HG03108 (cell line): ENCODE data around the gene CDC25C.
"Not testable (repeated sequence)": the region's sequence is repeated elsewhere in the genome, so short reads cannot be mapped to it uniquely, and the experiment has no call there.

Source experiments
- ATAC-seq: cut with Tn5 transposase; IDR thresholded peaks from one replicate; pipeline ENCODE4 v1.9.1; 2021; ENCODE audit warnings: moderate library complexity; ENCODE audit not compliant: unreplicated experiment

The CDC25C gene

DNA sequence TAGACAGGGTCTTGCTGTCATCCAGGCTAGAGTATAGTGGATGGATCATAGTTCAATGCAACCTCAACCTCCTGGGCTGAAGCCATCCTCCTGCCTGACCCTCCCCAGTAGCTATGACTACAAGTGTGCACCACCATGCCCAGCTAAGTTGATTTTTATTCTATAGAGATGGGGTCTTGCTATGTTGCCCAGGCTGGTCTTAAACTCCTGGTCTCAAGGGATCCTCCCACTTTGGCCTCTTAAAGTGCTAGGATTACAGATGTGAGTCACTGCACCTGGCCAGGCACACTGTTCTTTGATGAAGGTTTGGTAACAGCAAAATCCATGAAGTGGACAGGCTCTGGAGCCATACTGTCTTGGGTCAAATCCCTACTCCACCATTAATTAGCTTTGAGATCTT, 50.7 kb downstream of the CDC25C start:
- no peak for ATAC-seq

DNA sequence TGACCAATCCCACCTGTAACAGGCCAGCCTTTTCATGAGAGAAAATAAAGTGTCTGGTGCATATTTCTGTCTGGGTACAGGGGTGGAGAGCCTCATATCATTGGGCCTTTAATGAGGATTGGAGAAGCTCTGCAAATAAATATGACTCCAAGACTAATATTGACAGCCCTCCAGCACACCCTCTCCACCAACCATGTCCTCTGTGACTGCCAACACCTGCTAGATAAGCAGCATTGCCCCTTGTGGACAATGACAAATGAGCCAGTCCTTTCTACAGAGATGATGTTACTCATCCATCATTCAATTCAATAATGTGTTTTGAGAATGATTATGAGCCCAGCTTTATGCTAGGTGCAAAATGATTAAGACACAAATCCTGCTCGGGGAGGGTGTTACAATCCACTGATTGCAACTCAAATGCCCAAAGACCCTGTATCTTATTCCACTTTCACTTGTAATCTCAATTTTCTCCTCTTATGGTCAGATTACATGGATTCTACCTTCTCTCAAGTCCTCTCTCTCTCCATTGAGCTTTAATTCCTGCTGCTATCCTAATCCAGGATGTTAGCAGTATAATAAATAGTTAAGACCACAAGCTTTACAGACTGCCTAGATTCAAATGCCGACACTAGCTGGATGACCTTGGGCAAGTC, 55.1 kb downstream of the CDC25C start:
- no peak for ATAC-seq

DNA sequence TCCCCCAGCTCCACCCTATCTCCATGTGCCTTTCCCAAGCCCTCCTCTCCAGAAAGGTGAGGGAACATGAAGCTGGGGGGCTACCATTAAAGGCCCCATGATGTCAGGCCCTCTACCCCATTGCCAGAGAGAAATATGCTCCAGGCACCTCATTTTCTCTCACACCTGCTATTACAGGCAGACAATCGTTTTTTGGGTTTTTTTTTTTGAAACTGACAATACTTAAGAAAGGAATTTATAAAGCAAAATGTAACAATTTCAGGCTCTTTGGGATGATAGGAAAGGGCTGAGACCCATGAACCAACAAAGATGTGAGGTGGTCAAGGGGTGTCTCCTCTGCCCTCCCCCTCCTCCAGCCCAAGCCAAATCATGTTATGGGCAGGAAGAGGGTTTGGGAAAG, 55.7 kb downstream of the CDC25C start:
- ATAC-seq, result no peak

DNA sequence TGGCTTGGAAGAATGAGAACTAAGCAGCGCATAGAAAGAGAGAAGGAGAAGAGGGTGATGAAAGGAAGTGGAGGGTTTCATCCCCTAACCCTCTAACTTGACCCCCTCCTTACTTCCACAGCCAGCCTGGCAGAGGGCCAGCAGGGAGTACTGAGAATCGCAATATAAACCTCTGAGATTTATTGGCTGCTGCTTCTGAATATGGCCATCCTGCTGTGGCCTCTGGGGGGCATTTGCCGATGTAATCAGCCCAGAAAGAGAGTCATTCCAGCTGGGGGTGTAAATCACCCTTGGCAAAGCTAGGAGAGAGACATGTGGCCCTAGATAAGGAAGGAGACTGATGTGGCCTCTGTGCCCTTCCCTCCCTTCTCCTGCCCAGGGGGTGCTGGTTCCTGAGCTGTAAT, 56.2 kb downstream of the CDC25C start:
- no peak for ATAC-seq

DNA sequence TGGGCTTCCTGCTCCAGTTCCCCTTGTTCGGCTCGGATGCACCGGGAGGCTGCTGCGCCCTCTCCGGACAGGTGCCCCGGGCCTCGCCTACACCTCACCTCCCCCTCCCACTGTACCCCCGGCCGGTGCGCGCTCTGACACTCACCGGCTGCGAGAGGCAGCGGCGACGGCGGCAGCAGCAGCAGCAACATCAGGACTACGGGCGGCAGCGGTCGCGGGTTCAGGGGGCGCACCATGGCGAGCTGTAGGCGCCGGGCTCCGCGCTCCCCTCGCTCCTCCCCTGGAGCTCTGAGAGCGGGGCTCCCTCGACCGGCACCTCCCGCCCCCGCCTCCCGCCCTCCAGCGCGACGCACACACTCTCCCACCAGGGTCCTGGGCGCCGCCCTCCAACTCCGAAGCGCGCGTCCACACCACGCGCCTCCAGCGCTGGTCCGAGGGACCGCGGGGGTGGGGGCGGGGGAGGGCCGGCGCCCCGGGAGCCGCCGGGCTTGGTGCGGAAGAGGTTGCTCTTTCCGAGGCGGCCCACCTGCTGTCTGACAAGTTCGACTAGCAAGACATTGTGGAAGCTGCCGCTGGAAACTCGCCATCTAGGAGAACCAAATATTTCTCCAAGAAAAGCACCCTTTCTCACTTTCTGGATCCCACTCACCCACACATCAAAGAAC, 57.3 kb downstream of the CDC25C start, which contains the start of gene GFRA3:
Gene GFRA3 (minus strand): TSS at position 433 of the 665 bp plus-strand sequence. CDS start 197 bp downstream, at position 236.
- no peak for ATAC-seq

DNA sequence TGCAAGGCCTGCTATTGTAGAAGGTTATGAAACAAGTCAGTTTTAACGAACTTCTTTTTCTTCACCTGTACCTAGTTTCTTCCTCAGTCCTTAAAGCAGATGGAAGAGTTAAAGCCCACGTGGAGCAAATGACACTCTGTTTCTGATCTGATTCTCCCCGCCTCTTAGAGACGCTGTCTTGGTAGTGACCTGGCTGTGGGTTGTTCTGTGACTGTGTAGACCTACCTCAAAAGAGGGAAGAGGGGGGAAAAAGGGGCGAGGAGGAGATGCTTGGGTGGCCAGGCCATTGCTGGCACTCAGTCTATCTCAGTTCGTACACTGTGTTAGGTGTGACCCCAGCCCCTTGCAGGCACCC, 57.8 kb downstream of the CDC25C start:
- ATAC-seq, result no peak

DNA sequence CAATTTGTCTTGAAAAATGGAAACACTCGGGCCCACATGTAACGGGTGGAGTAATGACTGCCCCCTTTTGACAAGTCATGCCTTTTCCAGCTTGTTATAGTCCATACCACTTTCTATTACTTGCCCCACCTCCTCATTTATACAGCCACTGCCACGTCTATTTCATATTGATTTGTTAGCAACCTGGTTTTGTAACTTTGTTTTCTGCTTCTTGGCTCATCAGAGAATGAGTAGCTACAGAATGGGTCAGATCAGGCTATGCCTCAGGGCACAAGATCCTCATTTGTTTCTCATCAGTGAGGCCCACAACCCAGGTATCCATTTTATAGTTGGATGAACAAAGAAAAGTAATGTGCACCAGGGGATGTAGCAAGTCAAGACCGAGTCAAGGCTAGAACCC, 58.9 kb downstream of the CDC25C start:
- ATAC-seq, result no peak

DNA sequence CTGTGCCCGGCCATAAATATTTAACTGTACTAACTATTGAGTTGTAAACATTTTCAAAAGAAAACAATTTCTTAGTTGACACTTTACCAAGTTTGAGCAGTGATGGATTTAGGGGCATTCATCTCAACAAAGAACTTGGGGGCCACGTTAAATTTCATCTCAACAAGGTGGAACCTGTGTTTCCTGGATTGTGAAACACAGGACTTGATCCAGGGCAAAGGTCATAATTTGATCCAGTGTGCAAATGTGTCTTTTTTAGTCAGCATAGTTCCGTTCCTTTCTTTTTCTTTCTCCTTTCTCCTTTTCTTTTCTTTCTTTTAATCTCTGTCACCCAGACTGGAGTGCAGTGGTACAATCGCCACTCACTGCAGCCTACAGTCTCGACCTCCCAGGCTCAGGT, 60.3 kb downstream of the CDC25C start:
- no peak for ATAC-seq

DNA sequence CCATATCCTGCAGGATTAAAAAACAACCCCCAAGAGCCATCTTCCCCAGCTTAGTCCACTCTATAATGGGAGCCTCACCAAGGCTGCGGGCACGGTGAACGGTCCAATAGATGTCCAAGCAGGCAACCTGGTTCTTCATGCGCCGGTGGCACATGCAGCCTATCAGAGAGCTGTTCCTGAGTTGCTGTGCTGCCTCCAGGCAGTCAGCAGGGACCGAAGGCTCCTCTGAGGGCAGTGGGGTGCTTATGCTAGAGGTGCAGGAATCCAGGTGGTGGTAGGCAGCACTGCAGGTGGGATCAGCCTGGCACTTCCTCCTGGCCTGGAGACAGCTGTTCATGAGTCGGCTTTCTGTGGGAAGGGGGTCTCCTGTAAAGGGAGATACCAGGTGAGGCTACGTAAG, 67.4 kb downstream of the CDC25C start:
- no peak for ATAC-seq

DNA sequence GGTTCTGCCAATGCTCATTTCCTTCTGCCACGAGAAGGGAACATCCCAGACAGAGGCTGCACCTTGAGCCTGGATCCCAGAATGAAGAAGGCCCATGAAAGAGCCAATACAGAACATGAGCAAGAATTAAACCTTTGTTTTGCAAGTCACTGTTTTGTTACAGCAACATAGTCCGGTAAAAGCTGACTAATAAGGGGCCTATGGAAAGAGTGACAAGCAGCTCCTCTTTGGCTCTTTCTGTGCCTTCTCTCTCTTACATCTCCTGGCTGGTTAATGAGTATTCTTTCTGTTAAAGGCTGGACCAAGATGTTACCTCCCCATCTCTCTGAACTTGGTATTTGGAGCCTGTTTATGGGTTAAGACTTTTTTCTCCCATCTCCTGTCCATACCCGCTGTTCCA, 68.0 kb downstream of the CDC25C start:
- no peak for ATAC-seq

DNA sequence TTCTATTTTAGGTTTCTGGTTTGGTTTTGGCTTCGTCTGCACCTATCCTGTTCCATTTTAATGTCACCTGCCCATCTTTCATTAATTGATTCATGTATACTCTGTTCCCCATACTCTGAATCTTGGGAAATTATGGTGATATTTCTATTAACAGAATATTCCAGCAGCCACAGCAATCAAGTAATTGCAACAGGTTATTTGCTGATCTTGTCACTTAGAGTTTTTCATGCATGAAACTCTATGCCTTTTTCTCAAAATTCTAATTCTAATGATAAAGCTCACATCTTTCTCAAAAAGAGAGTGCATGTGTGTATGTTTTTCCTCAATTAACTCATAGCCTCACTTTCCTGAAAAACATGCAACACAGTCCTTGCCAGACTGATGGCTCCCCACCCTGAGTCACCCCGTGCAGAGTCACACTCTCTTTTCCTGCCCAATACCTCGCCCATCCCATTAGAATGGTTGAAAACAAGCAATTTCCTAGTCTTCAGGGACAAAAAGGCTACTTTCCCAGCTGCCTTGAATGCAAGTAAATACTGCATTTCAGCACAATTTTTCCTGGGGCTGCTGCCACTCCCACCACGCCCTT, 72.8 kb downstream of the CDC25C start:
- ATAC-seq, result no peak

DNA sequence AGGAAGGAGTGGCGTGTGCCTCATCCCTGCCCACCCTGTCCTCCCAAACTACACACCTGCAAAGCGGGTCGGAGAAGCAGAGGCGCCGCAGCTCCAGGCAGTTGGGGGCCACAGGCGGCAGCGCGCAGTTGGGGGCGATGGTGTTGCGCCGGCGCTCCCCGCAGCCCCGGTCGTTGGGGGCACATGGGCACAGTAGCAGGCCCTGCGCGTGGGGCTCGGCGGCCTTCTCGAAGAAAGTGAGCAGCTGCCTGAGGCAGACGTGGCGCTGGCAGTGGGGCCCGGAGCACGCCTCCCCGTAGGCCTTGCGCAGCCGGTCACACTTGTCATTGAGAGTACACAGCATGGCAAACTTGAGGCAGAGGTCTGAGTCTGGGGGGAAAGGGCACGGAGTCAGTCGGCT, 74.0 kb downstream of the CDC25C start:
- ATAC-seq, result no peak

DNA sequence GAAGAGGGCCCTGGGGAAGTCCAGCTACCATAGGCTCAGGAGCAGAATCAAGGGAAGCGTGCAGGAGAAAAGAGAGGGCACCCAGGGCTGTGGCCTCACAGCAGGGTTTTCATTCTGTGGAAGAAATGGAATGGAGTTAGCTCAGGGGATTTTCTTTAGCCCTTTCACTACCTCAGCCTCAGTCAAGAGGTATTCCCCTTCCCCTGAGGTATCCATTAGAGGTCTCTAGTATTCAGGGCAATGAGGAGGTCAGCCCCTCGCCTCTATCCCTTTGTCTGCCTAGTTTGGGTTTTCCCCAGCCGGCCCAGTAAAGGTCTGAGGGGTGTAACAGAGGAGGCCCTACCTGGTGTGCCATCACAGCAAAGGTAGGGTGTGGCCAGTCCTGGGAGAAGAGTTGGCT, 78.7 kb downstream of the CDC25C start:
- no peak for ATAC-seq

DNA sequence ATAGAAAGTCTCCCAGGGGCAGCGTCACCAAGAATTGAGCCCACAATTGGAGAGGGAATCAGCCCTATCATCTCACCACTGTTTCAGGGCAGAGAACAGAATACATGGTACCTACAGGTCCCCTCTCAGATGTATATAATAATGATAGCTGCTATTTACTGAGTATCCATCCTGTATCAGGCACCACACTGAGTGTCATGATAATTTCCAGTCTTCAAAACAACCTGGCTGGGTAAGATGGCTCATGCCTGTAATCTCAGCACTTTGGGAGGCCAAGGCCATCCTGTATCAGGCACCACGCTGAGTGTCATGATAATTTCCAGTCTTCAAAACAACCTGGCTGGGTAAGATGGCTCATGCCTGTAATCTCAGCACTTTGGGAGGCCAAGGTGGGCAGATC, 83.8 kb downstream of the CDC25C start:
- ATAC-seq, result not testable (repeated sequence)

DNA sequence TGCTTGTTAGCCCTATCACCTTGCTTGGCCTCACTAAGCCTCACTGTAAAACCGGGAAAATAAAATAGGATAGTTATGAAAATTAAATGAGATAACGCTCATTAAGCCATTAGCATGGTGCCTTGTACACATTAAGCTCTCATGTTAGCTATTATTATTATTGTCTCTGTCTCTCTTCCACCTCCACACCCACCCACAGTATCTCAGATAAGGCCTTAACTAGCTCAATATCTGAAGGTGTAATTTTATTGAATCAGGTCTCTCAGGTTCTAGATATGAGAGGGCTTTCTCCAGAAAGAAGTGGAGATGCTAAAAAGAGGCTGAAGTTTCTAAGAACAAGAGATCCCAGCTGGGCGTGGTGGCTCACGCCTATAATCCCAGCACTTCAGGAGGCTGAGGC, 84.8 kb downstream of the CDC25C start:
- ATAC-seq, result no peak

DNA sequence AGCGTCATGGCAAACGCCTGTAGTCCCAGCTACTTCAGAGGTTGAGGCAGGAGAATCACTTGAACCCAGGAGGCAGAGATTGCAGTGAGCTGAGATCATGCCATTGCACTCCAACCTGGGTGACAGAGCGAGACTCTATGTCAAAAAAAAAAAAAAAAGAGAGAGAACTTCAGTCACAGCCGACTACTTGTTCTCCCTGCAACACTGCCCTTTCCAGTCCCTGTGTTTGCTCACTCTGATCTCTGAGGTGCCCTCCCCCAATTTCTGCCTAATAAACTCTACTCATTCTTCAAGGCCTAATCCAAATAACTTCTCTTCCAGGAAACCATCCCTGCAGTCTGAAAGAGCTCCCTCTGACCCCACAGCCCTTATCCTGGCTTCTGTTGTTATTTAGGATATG, 85.3 kb downstream of the CDC25C start:
- no peak for ATAC-seq

DNA sequence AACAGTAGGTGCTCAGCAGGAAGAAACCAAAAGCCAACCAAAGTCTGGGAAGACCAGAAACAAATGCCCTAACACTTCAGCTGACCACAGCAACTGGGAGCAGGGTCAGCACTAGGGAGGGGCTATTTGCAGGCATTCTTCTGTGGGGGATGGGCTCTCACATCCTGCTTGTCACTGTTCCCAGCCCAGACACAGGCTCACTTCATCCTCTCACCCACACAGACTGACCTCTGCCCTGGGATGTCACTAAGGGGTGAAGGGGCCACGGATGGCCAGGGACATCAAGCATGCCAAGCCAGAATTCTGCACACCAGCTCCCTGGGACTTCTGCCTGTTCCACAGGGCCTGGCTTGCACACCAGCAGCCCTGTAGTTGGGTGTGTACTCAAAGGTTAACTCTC, 85.9 kb downstream of the CDC25C start:
- ATAC-seq, result no peak

DNA sequence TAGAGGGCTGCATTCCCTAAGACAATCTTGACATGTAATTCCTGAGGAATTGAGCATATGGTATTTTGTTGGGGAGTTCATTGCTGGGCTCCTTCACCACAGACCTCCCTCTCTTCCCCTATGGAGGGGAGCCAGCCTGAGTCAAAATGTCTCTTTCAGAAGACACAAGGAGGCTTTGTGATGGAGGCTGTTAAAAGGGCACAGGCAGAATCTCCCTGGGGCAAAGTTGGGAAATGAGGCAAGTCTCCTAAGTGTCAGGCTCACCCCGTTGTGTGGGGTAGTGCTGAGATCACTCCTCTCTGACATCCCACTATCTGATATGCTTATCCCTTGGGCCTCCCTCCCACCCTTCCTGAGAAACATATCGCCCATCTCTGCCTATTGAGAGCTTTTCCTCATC, 87.8 kb downstream of the CDC25C start:
- no peak for ATAC-seq

DNA sequence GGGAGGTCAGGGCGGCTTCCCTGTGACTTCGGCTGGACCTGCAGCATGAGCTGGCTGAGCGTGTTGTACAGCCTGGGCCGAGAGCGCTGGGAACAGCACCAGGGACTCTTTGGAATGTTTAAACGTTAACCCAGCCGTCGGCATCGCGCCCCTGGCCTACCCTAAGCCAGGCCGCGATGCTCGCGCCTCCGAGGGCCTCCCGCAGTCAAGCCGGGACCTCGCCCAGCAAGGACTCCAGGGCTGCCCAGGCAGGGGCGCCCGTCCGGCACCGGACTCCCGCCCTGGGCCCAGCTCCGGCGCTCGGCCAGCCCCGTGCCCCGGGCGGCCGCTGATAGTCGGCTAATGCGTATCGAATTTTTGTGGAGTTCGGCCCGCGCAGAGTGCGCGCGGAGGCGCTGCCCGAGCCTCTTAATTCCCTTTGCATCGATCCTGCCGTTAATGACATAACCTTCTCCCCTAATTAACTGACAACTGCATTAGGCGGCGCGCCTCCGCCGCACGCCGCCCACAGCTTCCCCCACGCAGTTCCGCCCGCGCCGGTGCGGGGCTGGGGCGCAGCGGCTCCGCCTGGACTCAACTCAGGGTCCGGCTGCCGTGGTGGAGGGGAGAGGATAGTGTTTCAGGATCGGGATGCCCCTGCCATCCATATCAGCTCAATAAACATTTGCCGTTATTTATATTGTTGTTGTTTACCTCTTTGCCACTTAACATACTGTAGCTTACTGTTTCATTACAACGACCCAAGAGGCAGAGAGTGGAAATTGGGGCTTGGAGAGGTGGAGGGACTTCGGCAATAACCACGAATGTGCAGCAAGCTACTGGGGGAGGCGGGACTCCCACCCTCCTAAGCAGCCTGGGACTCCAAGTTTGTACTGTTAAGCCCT, 89.7 kb downstream of the CDC25C start:
- no peak for ATAC-seq

DNA sequence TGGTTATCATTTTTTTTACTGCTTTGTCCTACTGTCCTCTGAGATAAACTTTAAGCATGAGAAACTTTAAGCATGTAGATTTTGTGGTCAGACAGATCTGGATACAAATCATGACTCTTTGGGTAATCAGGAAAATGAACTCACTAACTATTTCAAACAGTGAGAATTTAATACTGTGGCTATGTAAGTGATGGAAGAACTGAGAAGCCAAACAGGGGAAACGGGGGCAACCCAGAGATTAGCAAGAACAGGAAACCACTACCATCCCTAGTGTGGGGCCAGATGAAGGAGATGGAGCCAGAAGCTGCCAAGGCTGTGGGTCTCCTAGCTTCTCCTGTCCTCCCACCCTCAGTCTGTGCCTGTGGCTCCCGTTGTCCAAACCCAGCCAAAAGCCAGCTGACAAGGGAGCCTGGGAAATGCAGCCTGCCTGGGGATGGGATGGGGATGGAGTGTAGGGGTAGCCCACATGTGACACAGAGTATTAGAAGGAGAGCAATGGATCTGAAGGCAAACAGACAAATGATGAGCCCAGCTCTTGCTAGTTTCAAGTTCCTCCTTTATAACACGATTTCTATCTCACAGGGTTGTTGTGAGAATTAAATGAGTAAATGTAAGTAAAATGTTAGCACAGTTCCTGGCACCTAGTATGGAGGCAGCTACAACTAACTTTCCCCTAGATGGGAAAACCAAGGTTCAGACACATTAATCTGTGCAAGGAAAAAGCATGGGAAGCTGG, 90.8 kb downstream of the CDC25C start:
- ATAC-seq, result no peak

DNA sequence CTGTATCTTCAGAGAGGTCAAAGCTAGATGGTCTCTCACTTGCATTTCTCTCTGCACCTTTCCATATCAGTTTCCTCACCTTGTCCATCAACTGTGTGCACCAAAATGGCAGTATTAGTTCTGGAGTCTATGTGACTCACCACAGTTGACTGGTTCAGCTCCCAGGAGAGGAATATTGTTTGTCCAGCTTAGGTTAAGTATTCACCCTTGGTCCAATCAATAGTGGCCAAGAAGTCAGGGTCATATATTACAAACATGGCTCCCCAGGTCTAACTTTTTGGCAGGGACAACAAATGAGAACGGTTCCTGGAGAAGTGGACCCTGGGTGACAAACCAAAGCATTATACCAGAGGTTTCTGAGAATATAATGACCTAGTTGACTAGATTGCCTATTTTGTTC, 93.6 kb downstream of the CDC25C start:
- ATAC-seq, result no peak
